GM12875 (cell line): ENCODE results near the gene PLD5.

Experiments used
- H3K4me3 ChIP-seq: one replicate; pipeline ENCODE4 v1.5.1; 2011; ENCODE audit warnings: low read depth, low read length, control low read depth
- CTCF ChIP-seq: IDR thresholded peaks from 2 replicates; pipeline ENCODE4 v1.5.1; 2011; ENCODE audit warnings: low read depth, mild to moderate bottlenecking, control low read depth, inconsistent platforms, low read length, moderate library complexity, borderline replicate concordance; ENCODE audit not compliant: insufficient read depth

PLD5 gene

DNA sequence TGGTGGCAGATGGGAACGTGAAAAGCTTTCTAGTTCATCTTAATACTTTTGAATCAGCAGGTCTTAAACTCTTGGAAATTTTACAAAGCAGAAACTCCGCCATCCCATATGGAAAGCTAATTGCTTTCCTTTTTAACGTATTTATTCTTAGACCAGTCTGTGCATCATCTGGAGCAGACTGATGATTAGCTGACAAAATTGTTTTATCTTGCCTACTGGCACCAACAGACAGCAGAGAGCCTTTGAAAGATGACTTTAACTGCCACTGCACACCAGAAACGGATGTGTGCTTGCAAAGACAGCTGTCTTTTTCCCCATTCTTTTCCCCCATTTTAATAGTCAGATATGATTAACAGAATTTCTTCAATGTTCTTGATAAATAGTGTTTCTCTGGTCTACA, 97.0 kb downstream of the PLD5 start:
- H3K4me3 ChIP-seq = no peak overlapping the region
- TF ChIP-seq CTCF = no peak

DNA sequence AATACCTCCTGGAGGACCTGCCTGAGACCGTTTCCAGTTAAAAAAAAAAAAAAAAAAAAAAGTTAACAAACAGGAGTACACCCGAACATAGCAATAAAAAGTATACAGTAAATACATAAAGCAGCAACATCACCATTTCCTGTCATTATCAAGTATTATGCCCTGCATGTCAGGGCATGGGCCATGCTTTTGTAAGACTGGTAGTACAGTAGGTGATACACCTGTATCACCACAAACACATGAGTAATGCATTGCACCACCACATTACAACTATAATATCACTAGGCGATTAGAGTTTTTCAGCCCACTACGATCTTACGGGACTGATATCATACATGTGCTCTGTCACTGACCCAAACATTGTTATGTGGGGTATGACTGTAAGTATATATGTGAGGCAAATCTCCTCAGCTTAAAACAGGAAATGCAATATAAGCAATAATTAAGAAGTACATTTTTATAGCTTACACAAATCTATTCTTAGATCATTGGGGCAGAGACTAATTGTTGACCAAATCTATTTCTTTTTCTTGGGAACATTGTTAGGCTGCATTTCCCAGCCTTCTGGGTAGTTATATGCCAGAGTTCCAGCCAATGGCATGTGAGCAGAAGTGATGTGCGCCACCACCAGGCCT, 98.1 kb downstream of the PLD5 start:
- no peak overlapping the region for H3K4me3 ChIP-seq
- no peak for TF ChIP-seq CTCF

DNA sequence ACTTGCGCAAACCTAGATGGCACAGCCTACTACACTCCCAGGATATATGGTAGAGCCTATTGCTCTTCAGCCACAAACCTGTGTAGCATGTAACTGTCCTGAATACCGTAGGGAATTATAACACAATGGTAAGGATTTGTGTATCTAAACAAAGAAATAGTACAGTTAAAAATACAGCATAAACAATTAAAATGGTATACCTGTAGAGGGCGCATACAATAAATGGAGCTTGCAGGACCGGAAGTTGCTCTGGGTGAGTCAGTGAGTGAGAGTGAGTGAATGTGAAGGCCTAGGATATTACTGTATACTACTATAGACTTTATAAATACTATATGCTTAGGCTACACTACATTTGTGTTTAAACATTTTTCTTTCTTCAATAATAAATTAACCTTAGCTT, 99.3 kb downstream of the PLD5 start:
- no peak overlapping the region for H3K4me3 ChIP-seq
- peak; percentile 17; the same call in 1 of the 2 replicates for TF ChIP-seq CTCF

DNA sequence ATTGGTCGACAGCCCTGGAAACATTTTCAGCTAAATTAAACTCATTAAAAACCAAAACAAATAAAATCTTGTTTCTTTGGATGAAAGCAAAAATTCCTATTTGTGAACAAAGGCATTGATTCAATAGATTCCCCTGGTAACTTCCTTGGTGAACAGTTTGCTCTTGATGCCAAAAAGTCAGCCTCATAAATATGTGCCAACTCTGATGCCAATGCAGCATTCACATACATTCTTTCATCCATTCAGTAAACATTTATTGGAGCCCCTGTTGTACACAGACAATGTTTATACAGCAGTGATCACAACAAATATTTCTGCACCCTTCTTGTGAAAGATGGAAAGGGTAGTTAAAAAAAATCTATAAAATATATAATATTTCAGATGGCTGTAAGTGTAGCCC, 107.8 kb downstream of the PLD5 start:
- no peak overlapping the region for H3K4me3 ChIP-seq
- TF ChIP-seq CTCF = no peak

GRCh38 chr1:242412921-242413320, 111.6 kb downstream of the PLD5 start:
- no peak for TF ChIP-seq CTCF

DNA sequence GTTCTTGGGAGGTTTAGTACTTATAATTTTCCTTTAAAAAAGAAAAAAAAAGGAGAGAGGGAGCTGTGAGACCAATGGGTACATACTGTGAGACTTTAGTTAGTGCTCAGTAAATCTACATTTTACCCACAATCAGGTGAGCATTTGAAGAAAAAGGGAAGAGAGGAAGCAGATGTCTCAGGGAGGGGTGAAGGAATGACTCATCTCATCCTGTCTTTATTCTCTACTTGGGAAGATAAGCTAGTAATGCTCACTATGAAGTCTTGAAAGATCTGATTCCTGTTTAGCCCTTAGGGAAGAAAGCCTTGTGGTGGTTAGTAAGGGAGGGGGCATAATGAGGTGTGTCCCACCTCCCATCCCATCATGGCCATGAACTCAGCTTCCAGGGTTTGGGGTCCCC, 112.6 kb downstream of the PLD5 start:
- no peak for TF ChIP-seq CTCF
- H3K4me3 ChIP-seq = no peak overlapping the region

More at GRCh38 chr1:242412921-242413320, 111.6 kb downstream of the PLD5 start:
- H3K4me3 ChIP-seq = no peak overlapping the region

DNA sequence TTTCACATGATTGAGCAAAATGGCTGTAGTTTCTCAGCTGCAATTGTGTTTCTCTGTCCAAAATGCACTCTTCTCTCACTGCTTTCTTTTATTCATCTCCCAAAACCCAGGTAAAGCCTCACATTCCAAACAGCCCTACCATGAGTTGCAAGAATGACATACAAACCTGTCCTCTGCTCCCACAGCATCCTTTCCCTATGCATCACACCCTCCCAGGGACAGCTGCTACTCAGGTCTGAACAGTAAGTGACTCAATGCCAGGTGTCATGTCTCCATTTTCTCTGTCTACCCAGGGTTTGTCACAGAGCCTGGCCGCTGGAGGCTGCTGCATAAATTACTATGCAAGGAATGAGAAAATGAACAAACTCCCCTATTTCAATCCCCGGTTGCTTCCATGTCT, 118.5 kb downstream of the PLD5 start:
- no peak for TF ChIP-seq CTCF
- H3K4me3 ChIP-seq = no peak overlapping the region
